KMS-11 (cell line): ENCODE results near the gene FANCL.
"Not testable (repeated sequence)": the region's sequence is repeated elsewhere in the genome, so short reads cannot be mapped to it uniquely, and the experiment has no call there.

Source experiments
- H2AFZ ChIP-seq: fragments of 200-600 bp; sonication (generic); 2 replicates; pipeline ENCODE4 v1.6.1; 2016; ENCODE audit warnings: antibody characterized with exemption, mixed run types, low read depth
- H3K27ac ChIP-seq: fragments of 200-600 bp; sonication (generic); 2 replicates; pipeline ENCODE4 v1.6.1; 2016; ENCODE audit warnings: mild to moderate bottlenecking, mixed run types
- H3K27me3 ChIP-seq: fragments of 200-600 bp; sonication (generic); 2 replicates; pipeline ENCODE4 v1.6.1; 2017; ENCODE audit warnings: mild to moderate bottlenecking, low read depth, mixed run types, moderate library complexity; ENCODE audit not compliant: insufficient read depth
- H3K36me3 ChIP-seq: fragments of 200-600 bp; sonication (generic); 2 replicates; pipeline ENCODE4 v1.6.1; 2017; ENCODE audit warnings: mild to moderate bottlenecking, mixed run types; ENCODE audit not compliant: insufficient read depth
- H3K4me1 ChIP-seq: fragments of 200-600 bp; sonication (generic); 2 replicates; pipeline ENCODE4 v1.6.1; 2016; ENCODE audit warnings: mild to moderate bottlenecking, low read depth, mixed run types; ENCODE audit not compliant: poor library complexity, severe bottlenecking
- H3K4me2 ChIP-seq: fragments of 200-600 bp; sonication (generic); 2 replicates; pipeline ENCODE4 v1.7.0; 2016; ENCODE audit warnings: mild to moderate bottlenecking, mixed run types
- H3K4me3 ChIP-seq: fragments of 200-600 bp; sonication (generic); IDR thresholded peaks from 2 replicates; pipeline ENCODE4 v1.6.1; 2017; ENCODE audit warnings: low read depth, low read length, mixed read lengths; ENCODE audit not compliant: insufficient read depth
- H3K79me2 ChIP-seq: fragments of 200-600 bp; sonication (generic); 2 replicates; pipeline ENCODE4 v1.6.1; 2016; ENCODE audit warnings: low read depth, mixed run types; ENCODE audit not compliant: insufficient read depth
- H3K9ac ChIP-seq: fragments of 200-600 bp; sonication (generic); 2 replicates; pipeline ENCODE4 v1.6.1; 2016; ENCODE audit warnings: mild to moderate bottlenecking, mixed run types
- H4K20me1 ChIP-seq: fragments of 200-600 bp; sonication (generic); 2 replicates; pipeline ENCODE4 v1.6.1; 2016; ENCODE audit warnings: mild to moderate bottlenecking, mixed run types; ENCODE audit not compliant: insufficient read depth
- CTCF ChIP-seq: fragments of 200-600 bp; sonication (generic); conservative IDR thresholded peaks from 2 replicates; pipeline ENCODE4 v1.6.1; 2017; ENCODE audit warnings: low read depth, mild to moderate bottlenecking, antibody characterized with exemption, low read length, moderate library complexity, mixed read lengths

The FANCL gene

GRCh38 chr2:58171831-58172230 lies 69.3 kb downstream of the FANCL start:
- H2AFZ ChIP-seq, H3K79me2 ChIP-seq, H3K27ac ChIP-seq, H3K4me2 ChIP-seq, H3K9ac ChIP-seq, H3K4me3 ChIP-seq, H4K20me1 ChIP-seq, H3K36me3 ChIP-seq, H3K4me1 ChIP-seq, H3K27me3 ChIP-seq: not testable (repeated sequence)

- not testable (repeated sequence) for H3K27me3 ChIP-seq, H3K36me3 ChIP-seq, H3K4me2 ChIP-seq, H3K4me1 ChIP-seq, H3K79me2 ChIP-seq, H4K20me1 ChIP-seq, H3K9ac ChIP-seq, H2AFZ ChIP-seq, H3K4me3 ChIP-seq, H3K27ac ChIP-seq
These were observed 70.7 kb downstream of the FANCL start for GRCh38 chr2:58170334-58170933.

- not testable (repeated sequence) for H2AFZ ChIP-seq, H4K20me1 ChIP-seq, H3K36me3 ChIP-seq, H3K27me3 ChIP-seq, H3K9ac ChIP-seq, H3K4me3 ChIP-seq, H3K79me2 ChIP-seq, H3K27ac ChIP-seq, H3K4me1 ChIP-seq, H3K4me2 ChIP-seq
These were observed 71.3 kb downstream of the FANCL start for GRCh38 chr2:58169845-58170244.

- H3K4me2 ChIP-seq, H3K4me1 ChIP-seq, H4K20me1 ChIP-seq, H3K4me3 ChIP-seq, H3K9ac ChIP-seq, H3K79me2 ChIP-seq, H3K27me3 ChIP-seq, H3K36me3 ChIP-seq, H2AFZ ChIP-seq, H3K27ac ChIP-seq: not testable (repeated sequence)
These were observed 73.0 kb downstream of the FANCL start for GRCh38 chr2:58168130-58168529.

GRCh38 chr2:58163913-58164312 lies 77.2 kb downstream of the FANCL start:
- Histone ChIP-seq H3K27me3 (no peaks in the 10 kb centered on the region), H3K4me1 (no peaks in the 10 kb centered on the region), H3K36me3 (peaks cover 6% of the 10 kb centered on the region; the same call in 1 of the 2 replicates), H2AFZ (no peak overlapping the region), H3K27ac (no peak overlapping the region), H3K4me3 (no peak overlapping the region), H3K79me2 (no peaks in the 10 kb centered on the region), H4K20me1 (no peaks in the 10 kb centered on the region), H3K9ac (no peak overlapping the region), H3K4me2 (no peak overlapping the region)
- TF ChIP-seq CTCF = no peak

- Histone ChIP-seq H3K36me3 (peaks cover 6% of the 10 kb centered on the region; the same call in 1 of the 2 replicates), H3K4me2 (no peak overlapping the region), H3K9ac (no peak overlapping the region), H3K4me3 (no peak overlapping the region), H3K27ac (no peak overlapping the region), H3K79me2 (no peaks in the 10 kb centered on the region), H4K20me1 (no peaks in the 10 kb centered on the region), H3K27me3 (no peaks in the 10 kb centered on the region), H2AFZ (no peak overlapping the region), H3K4me1 (no peaks in the 10 kb centered on the region)
- TF ChIP-seq CTCF = no peak
These were observed 82.6 kb downstream of the FANCL start for GRCh38 chr2:58158481-58158880.
